Measurements from ENCODE around the gene PDE5A.
A peak's percentile ranks its signal among the peaks of the same experiment; 100 is the strongest.

Gene PDE5A

DNA sequence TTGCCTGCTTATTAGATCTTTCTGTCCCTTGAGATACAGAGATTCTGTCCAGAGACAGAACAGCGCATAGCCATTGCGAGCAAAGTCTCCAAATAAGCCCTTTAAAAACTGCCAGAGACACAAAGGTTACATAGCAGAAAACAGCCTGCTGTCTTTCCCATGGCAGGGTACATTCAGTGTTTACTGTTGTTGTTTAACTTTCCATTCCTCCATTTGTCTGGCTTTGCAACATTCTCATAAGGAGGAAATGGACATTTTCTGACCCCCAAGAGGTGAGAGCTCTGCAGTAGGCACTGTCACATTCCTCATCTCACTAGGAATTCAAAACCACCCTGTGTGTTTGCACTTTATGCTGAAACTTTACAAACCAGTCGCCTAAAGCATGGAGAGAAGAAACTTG, 48.3 kb downstream of the PDE5A start:
- DNase-seq = no peak

DNA sequence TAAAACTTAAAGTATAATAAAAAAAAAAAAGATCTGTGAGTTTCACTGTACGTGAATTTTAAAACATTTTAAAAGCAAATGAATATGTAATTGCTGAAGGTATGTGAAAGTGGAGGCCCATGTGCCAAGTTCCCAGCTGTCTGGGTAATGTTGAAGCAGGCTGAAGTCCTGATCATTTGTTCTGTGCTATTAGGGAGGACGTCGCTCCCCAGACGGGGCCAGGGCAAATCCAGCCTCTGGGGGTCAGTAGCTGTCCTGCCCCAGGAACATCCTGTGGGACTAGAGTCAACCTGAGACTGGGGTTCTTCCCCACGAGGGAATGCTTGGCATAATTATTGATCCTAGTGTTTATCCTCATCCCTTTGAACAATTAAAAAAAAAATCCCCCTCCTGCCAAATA, 48.8 kb downstream of the PDE5A start:
- DNase-seq = no peak

DNA sequence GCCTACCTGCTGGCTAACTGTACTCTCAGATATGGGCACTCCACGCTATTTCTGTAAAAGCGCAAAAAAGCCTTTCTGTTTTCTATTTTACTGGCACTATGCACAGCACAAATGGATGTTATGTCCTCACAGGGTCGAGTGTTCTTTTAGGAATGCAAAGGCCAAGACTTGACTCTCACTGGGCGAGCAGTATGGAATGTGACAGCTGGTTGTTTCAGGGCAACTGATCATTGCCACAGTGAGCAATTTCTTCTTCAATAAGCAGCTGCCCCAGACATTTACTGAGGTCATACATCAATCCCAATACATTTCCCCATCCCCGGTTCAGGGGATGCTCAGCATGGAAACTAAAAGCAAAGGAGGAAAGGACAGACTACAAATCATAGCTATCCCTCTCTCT, 58.2 kb downstream of the PDE5A start:
- no peak for DNase-seq

DNA sequence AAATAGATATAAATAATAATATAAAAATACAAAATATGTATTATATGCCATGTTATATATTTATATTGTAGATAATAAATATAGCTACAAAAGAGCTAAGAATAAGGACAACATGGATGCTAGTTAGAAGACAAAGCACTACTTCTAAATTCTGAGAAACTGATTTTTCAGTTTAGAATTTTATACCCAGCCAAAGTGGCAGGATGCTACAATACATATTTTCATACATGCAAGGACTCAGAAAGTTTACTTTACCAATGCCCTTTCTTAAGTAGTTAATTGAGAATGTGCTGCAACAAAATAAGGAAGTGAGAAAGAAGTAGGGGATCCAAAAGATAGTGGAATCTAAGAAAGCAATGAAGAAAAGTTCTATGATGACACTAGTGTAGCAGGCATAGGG, 64.5 kb downstream of the PDE5A start:
- DNase-seq = no peak

DNA sequence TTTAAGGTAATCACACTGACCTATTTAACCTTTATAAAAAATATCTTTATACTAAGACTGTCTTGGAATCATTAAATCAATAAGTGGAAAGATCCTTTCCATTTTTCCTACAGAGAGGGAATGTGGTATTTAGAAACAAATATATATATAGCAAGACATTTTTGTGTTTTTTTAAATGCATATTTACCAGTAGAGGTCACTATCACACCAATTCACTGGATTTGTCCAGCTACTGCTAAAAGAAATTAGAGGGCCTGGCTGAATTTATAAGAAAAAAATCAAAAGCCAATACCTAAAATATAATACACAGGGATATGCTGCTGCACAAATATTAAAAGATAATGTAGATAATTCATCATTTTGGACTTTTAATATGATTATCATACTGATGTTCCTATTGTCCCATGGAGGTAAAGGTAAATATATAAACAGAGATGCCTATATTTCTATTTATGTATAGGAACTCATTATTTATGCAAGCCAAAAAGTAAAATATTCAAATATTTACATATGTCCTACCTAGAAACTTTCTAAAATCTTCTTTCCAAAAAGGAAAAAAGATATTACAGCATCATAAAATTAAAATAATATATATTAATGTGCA, 69.5 kb downstream of the PDE5A start:
- peak; percentile 19 for DNase-seq

DNA sequence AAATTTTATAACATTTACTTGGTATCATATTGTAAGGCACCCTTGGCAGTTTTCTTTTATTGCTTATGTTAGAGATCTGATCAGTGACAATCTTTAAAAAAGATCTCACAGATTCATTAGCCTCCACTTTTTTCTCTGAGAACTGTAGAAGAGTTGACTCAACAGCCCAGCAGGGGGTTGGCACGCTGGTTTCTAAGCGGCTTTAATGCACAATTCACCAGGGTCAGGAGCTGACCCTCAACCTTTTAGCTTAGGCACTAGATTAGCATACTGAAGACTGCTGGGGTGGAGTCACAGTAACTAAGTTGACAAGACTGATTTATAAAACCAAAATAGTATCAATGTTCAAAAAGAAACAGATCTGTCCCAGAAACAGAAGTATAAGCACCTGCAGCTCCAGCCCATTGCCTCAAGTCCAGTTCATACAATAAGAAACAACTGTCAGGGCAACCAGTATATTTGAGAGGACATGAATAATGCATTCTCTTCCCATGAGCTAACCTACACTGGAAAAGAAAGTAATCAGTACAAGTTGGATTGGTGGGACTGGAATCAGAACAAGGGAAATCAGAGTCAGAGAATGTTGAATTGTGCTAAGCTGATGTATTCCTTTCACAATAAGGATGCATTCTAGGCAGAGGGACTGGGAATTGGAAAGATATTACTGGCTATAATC, 77.6 kb downstream of the PDE5A start:
- DNase-seq = no peak

DNA sequence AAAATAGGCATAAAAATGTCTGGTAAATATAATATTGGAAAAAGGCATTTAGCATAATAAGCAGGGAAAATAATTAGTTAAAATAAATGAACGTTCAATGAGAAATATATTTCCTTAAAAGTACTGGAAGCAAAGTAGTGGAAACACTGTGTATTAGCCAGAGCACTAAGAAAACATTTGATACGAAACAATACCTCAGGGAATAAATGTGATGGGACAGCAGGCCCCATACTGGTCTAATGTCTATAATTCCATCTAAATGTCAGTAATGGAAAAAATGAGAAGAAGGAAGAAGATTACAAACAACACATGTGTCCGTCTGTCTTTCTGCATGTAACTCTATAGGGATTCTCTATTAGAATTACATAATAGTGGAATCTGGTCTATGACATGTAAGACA, 79.0 kb downstream of the PDE5A start:
- no peak for DNase-seq

DNA sequence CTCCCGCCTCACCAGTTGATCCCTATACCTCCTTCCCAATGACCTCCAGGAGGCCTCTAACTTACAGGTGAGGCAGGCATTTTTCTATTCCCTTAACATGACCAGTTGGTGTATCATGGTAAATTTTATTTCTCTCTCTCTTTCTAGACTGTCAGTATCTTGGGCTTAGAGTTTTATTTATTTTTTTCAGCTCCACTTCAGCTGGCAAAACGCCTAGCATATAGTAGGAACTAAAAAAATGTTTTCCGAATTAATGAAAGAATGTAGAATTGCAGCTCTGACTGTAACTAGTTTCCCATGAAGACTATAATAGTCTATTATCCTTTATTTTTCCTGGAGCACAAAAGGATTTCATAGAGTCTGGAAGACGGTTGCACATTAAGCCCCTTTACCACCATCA, 84.8 kb downstream of the PDE5A start:
- DNase-seq = no peak

DNA sequence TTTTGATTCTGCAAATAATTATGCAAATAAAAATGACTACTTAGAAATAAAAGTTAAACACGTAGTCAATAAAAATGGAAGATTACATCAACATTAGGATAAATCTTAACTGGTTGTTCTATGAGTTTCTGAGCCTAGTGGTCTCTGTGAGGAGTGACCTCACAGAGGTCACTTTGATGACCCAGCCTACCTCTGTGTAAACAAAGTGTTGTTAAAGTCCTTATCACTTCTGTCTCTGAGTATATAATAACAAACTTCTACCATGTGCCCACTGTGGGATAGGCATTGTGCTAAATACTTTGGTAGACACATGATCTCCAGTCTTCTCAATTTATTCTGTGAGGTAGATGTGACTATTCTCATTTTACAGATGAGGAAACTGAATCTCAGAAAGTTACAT, 85.4 kb downstream of the PDE5A start:
- no peak for DNase-seq

DNA sequence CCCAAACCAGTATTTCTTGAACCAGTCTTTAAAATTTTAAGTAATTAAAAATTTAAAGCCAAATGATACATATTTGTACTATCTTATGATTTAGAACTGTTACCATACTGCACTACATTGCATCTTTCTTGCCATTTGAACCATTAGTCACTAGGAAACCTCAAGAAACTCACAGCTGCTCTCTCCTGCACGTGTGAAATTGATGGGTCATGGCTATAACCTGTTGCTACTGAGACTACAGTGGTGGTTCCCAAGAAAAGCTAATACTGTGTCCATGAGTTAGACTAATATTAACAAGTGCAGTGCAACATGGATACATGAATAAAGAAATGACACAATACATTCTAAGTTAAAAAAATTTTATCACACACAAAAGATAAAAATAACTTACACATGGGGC, 88.4 kb downstream of the PDE5A start:
- no peak for DNase-seq

DNA sequence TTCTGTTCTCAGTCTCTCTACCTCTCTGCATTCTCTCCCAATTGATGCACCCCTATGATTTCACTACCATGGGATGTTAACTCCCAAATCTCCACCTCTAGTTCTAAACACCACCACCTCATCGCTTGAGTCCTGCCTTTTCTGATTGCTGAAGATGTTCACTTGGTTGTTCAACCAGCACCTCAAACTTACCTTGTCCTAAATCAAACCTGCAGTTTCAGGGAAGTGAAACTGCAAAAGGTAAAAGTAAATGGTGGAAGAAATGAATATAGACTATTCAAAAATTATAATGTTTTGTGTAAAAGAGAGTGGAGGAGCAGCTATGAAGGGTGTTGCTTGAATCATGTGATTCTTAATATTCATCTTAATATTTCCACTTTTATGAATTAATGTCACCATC, 91.0 kb downstream of the PDE5A start:
- DNase-seq = no peak

DNA sequence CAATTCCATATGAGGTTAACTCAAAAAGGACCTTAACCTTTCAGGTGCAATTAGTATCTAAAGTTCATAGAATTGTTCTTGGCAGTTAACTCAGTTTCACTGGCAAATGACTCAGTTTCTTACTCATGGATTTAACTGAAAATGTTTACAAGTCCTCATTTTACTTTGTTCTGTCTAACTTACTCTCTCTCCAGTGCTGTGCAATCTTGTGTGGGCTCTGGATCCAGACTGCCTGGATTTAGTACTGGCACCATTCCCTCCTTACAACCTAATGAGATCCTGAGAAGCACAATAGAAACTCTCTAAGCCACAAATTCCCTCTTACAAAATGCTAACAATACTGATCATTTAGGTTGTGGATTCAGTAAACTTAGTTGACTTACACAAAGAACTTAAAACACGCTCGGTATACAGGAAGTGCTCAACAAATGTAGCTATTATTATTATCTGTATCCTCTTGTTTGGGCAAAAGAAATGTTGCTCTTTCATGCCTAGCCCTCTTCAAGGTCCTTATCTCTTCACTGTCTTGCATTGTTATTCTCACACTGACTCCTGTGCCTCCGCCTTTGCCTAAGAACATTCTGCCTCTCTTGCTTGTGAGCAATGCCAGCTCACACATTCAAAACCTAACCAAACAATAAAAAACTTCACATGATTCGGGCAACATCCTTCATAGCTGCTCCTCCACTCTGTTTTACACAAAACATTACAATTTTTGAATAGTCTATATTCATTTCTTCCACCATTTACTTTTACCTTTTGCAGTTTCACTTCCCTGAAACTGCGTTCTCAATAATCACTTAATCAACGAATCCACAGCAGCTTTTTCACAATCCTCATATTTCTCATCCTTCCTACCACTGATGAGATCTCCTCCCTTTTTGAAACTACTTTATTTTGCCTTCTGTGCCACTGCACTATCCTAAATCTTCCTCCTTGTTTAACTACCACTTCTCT, 91.8 kb downstream of the PDE5A start:
- DNase-seq = no peak

DNA sequence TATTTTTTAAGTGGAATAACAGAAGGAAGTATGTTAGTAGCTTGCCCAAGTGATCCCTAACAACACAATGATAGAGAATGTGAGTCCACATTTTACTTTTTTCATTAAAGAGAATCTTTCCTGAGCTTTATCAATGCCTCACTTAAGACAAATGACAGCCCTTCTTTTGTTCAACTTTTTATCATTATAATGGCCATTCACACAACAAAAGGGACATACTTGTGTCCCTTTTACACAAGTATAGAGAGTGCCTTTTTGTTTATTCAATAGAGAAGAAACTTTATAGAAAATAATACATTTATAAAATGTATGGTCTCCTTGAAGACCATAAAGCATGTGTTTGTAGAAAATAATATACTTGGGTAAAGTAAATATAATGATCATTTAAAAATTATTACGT, 96.3 kb downstream of the PDE5A start:
- no peak for DNase-seq

DNA sequence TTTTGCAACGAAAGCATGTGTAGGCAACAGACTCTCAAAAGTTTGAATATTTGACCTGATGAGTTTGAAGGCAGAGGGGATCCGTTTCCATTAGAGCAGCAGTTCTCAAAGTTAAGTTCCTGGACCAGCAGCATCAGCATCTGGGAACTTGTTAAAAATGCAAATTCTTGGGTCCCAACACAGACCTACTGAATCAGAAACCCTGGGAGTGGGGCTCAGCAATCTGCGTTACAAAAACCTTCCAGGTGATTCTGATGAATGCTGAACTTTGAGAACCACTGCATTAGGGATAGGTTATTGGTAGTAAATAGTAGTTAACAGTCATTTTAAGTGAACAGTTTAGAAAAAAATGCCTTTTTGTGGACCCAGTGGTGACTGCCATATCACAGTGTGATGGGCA, 98.8 kb downstream of the PDE5A start:
- DNase-seq = no peak

DNA sequence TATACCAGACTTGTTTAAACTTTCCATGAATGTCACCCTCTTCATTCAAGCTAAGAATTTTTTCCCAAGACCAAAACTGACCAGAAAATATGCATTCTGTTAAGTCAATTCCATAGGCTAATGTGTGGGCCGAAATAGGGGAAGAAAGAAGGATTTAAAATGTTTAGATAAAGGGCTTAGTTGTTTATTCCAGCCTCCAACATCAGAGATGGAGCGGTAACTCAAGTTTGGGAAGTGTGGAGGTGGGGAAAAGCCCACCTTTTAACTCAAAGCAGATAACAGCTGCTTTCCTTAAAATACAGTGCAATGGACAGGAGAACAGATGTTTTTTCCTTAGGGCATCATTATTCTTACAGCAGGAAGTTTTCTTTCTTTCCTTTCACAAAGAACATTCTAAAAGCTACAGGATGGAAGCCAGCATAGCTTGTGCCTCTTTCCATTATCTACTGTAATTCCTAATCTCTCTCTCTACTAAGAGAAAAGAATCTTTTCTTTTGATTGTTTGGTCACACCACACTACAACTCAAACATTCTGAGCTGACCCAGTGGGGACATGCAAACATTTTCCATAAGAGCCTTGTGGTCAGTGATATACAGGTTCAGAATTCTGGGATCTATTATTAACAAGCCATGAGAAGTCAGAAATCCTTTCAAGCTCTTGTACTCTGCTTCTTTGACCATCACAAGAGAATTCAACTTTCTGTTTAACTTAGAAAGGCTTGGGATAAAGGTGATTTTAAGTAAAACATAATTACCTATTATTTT, 101.6 kb downstream of the PDE5A start:
- DNase-seq = no peak

DNA sequence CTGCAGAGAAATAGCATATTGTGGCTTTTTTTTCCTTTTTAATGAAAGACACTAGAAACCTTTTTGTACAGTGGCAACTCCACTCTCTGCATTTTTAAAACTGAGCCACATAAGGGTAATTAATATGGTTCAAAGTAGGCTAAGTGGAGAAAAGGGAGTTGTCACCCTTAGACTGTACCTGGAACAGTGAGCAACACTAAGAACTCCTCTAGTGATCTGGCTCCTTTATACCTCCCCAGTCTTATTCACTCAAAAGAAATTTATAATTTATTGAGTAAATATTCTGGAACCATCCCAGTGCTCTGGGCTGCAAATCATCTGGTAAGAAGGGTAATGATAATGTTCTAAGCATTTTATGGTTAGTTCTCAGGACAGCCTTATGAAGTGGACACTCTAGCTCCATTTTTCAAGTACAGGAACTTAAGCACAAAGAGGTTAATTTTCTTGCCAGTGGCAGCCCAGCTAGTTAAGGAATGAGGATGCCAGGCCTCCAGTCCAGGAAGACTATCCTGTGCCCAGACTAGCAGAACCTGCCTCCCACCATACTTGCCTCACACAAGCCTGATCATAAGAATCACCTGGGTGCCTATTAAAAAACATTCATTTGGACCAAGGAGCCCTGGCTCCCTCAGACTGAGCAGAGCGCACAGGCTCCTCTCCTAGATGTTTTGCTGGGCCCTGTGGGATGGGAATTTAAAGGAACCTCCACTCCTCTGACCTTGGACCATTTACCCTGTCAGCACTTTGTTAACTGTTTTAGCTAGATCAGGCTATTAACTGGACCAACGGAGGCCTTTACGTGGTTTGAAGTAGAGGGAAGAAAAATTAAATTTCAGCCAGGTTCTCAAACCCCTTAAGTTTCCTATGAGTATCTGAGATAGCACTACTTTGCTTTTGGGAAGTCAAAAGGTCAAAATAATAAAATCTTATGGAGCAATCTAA, 102.6 kb downstream of the PDE5A start:
- DNase-seq = no peak

DNA sequence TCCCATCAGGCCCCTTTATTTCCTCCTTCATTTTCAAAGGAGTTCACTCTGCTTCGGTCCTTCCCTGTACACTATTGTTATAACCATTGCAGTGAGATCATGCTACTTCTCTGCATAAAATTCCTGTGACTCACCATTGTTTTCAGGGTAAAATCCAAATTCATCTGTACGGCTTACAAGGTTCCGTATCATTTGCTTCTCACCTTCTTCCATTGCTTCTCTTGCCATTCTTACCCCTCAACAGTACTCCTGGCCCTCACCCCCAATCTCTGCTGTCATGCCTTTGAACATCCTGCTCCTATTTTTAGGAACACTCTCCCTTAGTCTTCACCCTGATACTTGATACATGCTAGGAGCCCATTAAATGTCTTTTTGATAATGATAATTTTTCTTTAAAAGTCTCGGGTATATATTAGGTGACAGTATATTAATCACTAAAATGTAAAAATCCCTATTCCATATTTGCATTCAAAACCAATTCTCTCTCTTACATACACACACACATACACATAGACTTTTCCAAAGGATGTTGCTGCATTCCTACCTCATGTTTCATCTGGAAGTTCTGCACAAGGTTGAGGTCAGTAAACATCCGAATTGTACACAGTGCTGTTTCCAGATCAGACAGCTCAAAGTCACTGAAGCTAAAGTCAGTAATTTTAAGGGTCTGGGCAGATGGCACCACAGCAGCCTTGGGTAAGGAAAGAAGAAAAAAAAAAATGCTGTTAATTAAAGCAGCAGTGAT, 103.4 kb downstream of the PDE5A start:
- no peak for DNase-seq

DNA sequence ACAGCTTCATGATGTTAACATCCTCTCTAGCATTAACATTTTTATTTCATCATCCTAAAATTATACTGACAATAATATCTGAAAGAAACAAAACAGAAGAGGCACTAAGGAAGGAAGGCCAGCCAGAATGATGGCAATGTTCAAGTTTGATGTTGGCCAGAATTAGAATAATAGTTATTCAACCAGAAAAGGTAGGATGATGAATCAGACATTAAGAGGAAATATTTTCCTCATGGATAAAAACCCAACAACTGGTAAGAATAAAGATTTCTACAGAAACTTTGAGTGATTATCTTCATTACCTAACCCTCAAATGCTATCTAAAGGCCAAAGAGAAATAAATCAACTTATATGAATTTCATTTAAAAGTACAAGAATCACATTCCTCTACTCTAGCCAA, 105.2 kb downstream of the PDE5A start:
- no peak for DNase-seq

DNA sequence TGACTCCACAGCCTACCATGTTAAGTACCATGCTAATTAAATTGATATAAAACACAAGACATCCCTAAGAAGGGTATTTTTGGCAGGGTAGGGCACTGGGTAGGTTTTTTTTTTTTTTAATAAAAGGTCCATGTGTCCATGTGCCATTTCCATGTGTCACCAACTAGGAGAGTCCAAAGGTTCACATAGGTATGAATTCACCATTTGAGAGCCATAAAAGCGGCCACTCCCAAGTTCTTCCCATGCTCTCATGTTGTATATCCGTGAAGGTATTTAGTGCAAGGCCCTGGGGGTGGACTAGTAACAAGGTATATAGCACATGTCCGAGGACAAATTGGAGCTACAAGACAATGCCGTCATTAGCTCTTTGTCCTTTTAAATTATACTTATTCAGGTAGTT, 107.3 kb downstream of the PDE5A start:
- DNase-seq = no peak

DNA sequence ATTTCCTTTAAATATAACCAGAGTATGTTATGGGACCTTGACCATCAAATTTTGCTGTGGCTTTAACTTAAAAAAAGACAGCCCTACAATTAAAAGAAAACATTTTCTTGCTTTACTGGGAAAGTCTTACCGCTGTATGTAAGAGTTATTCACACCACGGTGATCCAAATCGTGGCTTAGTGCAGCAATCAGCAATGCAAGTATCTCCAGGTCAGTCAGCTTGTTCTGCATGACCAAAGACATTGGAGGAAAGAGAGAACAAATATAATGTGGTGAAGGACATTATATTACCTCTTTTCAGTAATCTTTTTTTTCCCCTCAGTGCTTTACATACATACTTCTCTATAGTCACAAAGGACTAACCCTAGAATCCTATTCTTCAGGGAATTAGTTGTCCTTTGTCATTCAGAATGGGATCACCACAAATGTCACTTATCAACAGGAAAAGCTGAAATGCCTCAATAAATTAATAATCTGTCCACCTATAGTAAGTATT, 109.6 kb downstream of the PDE5A start:
- no peak for DNase-seq

DNA sequence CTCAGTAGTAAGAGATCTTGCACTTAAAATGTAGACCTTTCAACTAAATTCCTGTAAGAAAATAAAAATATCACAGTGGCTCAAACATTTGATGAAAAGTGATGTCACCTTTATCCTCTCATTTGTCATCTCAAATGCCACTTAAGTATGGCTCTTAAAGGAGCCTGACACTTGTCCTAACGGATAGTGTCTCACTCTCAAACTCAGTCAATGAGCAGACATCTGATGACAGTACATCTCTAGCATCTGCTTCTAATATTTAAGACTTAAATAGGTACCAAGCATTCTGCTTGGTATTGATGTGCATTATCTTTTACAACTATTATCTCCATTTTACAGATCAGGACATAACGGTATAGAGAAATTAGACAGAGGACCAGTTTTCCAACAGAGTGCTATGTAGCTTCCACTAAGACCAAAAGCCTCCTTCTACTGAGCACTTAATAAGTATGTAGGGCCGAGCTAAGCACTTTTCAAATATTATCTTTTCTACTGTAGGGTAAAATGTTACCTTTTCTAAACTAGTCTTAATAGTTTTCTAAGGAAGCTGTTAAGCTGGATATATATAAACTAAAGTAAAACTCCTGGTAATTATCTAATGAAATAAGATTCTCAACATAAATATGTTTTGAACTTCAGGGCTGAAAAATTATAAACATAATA, 110.2 kb downstream of the PDE5A start:
- DNase-seq = no peak
